ENCODE measurements around the gene ZWINT. TPM values are rescaled to one million over a fixed set of nuclear protein-coding genes. Genes with fewer than 3 reads are reported as not detected.

Gene ZWINT
- 5.7 TPM for total RNA-seq

GRCh38 chr10:56360967-56361612 is at the start of gene ZWINT:
Gene ZWINT, minus strand, starts transcription at chr10:56361259. Its CDS starts 23 bp downstream, at chr10:56361236.
- FAIRE-seq (peak; percentile 31), DNase-seq (ENCODE audit: low spot score in 2 of 2) (peak; percentile 61 to 81)

- no peak for FAIRE-seq
- no peak for DNase-seq (ENCODE audit: low spot score in 2 of 2)
These were observed 22.7 kb upstream of the ZWINT start for GRCh38 chr10:56383806-56384205.

- FAIRE-seq (no peak), DNase-seq (ENCODE audit: low spot score in 2 of 2) (no peak)
These were observed 9.4 kb upstream of the ZWINT start for GRCh38 chr10:56370217-56371113.

GRCh38 chr10:56360583-56360966 is 484 bp downstream of the ZWINT start:
- DNase-seq (ENCODE audit: low spot score in 2 of 2) (no peak), FAIRE-seq (no peak)

- DNase-seq (ENCODE audit: low spot score in 2 of 2), result no peak
- FAIRE-seq, result no peak
These were observed 1.2 kb downstream of the ZWINT start for GRCh38 chr10:56359837-56360236.

GRCh38 chr10:56357018-56357417 is 4.0 kb downstream of the ZWINT start:
- FAIRE-seq (peak; percentile 39), DNase-seq (ENCODE audit: low spot score in 2 of 2) (no peak)

GRCh38 chr10:56351909-56352630 is 9.0 kb downstream of the ZWINT start:
- FAIRE-seq (no peak), DNase-seq (ENCODE audit: low spot score in 2 of 2) (no peak)

GRCh38 chr10:56349611-56350010 is 11.4 kb downstream of the ZWINT start:
- FAIRE-seq (no peak), DNase-seq (ENCODE audit: low spot score in 2 of 2) (no peak)

- FAIRE-seq, result no peak
- DNase-seq (ENCODE audit: low spot score in 2 of 2), result no peak
These were observed 13.0 kb downstream of the ZWINT start for GRCh38 chr10:56348101-56348500.

- FAIRE-seq (no peak), DNase-seq (ENCODE audit: low spot score in 2 of 2) (no peak)
These were observed 14.1 kb downstream of the ZWINT start for GRCh38 chr10:56346845-56347415.

GRCh38 chr10:56341612-56342011 is 19.4 kb downstream of the ZWINT start:
- DNase-seq (ENCODE audit: low spot score in 2 of 2), result no peak
- no peak for FAIRE-seq

GRCh38 chr10:56329961-56330360 is 31.1 kb downstream of the ZWINT start:
- DNase-seq (ENCODE audit: low spot score in 2 of 2) (no peak), FAIRE-seq (peak; percentile 89)

GRCh38 chr10:56327118-56327517 is 33.9 kb downstream of the ZWINT start:
- no peak for DNase-seq (ENCODE audit: low spot score in 2 of 2)
- FAIRE-seq, result no peak

GRCh38 chr10:56319386-56319785 is 41.7 kb downstream of the ZWINT start:
- FAIRE-seq (no peak), DNase-seq (ENCODE audit: low spot score in 2 of 2) (no peak)

GRCh38 chr10:56318816-56319215 is 42.2 kb downstream of the ZWINT start:
- DNase-seq (ENCODE audit: low spot score in 2 of 2) (no peak), FAIRE-seq (no peak)

GRCh38 chr10:56317603-56318002 is 43.5 kb downstream of the ZWINT start:
- DNase-seq (ENCODE audit: low spot score in 2 of 2), result no peak
- FAIRE-seq, result no peak

- FAIRE-seq, result no peak
These were observed 44.5 kb downstream of the ZWINT start for GRCh38 chr10:56316603-56317002.

More at GRCh38 chr10:56316603-56317002, 44.5 kb downstream of the ZWINT start:
- DNase-seq (ENCODE audit: low spot score in 2 of 2), result no peak
